ENCODE data around the gene TMIGD1. TPM values are rescaled to one million over a fixed set of nuclear protein-coding genes. Genes with fewer than 3 reads are reported as not detected.

The TMIGD1 gene
- total and polyA plus RNA-seq, 2 donors (not counting 1 experiment from before 2014, with no cell fraction given): not detected

DNA sequence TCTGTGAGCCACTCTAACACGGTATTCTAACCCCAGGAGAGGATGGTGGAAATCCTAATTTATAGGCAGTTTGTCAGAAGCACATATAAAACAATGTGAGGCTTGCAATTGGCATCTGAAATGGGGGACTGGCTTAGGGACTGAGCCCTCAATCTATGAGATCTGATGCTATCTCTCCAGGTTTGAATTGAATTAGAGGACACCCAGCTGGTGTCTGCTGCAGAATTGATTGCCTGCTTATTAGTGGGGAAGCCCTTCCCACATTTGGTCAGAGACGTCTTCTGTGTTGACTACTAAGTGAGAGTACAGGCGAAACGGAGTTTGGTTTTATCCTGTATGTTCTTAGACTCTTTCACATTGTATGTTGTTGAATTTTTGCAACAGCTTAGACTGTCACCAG, 13.6 kb upstream of the TMIGD1 start:
- no peaks in the 10 kb centered on the region for H3K9me3 ChIP-seq (ENCODE audit: control insufficient read depth, insufficient read depth, low read depth, low read length)
- H3K9ac ChIP-seq (ENCODE audit: insufficient read depth, low read length): no peak overlapping the region
- H2AFZ ChIP-seq (ENCODE audit: low read length): no peak overlapping the region
- no peaks in the 10 kb centered on the region for H3K27me3 ChIP-seq (ENCODE audit: control insufficient read depth, insufficient read depth, low read length)
- no peak overlapping the region for H3K4me2 ChIP-seq (ENCODE audit: extremely low read depth, insufficient read depth, low read length)
- no peak overlapping the region for H3K27ac ChIP-seq (ENCODE audit: insufficient read depth, low read length)
- H3K79me2 ChIP-seq (ENCODE audit: control insufficient read depth, insufficient read depth, low read length): no peaks in the 10 kb centered on the region
- no peak for DNase-seq (ENCODE audit: low read depth in 2 of 2)
- no peak for TF ChIP-seq EZH2 (IDR thresholded peaks at IDR 0.05; ENCODE audit: low read length, missing control alignments)
- TF ChIP-seq, protein P1, sequence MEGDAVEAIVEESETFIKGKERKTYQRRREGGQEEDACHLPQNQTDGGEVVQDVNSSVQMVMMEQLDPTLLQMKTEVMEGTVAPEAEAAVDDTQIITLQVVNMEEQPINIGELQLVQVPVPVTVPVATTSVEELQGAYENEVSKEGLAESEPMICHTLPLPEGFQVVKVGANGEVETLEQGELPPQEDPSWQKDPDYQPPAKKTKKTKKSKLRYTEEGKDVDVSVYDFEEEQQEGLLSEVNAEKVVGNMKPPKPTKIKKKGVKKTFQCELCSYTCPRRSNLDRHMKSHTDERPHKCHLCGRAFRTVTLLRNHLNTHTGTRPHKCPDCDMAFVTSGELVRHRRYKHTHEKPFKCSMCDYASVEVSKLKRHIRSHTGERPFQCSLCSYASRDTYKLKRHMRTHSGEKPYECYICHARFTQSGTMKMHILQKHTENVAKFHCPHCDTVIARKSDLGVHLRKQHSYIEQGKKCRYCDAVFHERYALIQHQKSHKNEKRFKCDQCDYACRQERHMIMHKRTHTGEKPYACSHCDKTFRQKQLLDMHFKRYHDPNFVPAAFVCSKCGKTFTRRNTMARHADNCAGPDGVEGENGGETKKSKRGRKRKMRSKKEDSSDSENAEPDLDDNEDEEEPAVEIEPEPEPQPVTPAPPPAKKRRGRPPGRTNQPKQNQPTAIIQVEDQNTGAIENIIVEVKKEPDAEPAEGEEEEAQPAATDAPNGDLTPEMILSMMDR (conservative IDR thresholded peaks at IDR 0.05 in 1 of 2, IDR thresholded peaks at IDR 0.05 in 1 of 2; ENCODE audit: low read depth in 1 of 2, low read length in 2 of 2): no peak
- H3K4me3 ChIP-seq (replicated peaks in 1 of 4; ENCODE audit: control extremely low read depth in 1 of 4, insufficient read depth in 1 of 4, low read depth in 3 of 4, low read length in 4 of 4): no peak overlapping the region
- no peaks in the 10 kb centered on the region for H4K20me1 ChIP-seq (ENCODE audit: control insufficient read depth, extremely low read depth, insufficient read depth, low read length)
- no peaks in the 10 kb centered on the region for H3K36me3 ChIP-seq (ENCODE audit: control insufficient read depth, insufficient read depth, low read length)
- no peaks in the 10 kb centered on the region for H3K4me1 ChIP-seq (ENCODE audit: control insufficient read depth, extremely low read depth, insufficient read depth, low read length)

DNA sequence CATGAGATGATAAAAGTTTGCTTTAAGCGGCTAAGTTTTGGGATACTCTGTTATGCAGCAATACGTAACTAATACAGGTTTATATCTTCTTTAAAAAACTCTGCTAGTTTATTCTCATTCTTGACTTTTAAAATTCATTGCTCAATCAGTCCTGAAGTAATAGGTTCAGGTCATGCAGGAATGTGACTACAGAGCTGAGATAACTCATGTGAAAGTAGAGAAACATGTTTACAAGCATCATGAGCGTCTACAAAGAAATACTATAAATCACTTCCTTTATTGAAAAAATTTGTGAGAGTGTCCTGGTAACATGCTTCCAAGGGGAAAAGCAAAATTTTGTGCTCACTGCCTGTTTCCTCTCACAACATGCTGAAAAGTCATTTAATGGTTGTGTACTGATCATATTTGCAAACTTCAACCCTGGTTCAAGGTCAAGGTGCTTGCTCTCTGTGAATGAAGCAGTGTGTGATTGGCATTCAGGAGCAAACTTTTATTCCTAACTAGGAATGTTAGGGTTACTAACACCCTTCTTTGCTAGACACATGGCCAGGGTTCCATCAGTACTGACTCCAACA, 12.5 kb upstream of the TMIGD1 start:
- Histone ChIP-seq H3K4me2 (ENCODE audit: extremely low read depth, insufficient read depth, low read length) (no peak overlapping the region), H3K4me1 (ENCODE audit: control insufficient read depth, extremely low read depth, insufficient read depth, low read length) (no peaks in the 10 kb centered on the region), H3K4me3 (replicated peaks in 1 of 4; ENCODE audit: control extremely low read depth in 1 of 4, insufficient read depth in 1 of 4, low read depth in 3 of 4, low read length in 4 of 4) (no peak overlapping the region), H3K9ac (ENCODE audit: insufficient read depth, low read length) (no peak overlapping the region), H3K27me3 (ENCODE audit: control insufficient read depth, insufficient read depth, low read length) (no peaks in the 10 kb centered on the region), H4K20me1 (ENCODE audit: control insufficient read depth, extremely low read depth, insufficient read depth, low read length) (no peaks in the 10 kb centered on the region), H3K9me3 (ENCODE audit: control insufficient read depth, insufficient read depth, low read depth, low read length) (no peaks in the 10 kb centered on the region), H2AFZ (ENCODE audit: low read length) (no peak overlapping the region), H3K27ac (ENCODE audit: insufficient read depth, low read length) (no peak overlapping the region), H3K79me2 (ENCODE audit: control insufficient read depth, insufficient read depth, low read length) (no peaks in the 10 kb centered on the region), H3K36me3 (ENCODE audit: control insufficient read depth, insufficient read depth, low read length) (no peaks in the 10 kb centered on the region)
- DNase-seq (ENCODE audit: low read depth in 2 of 2): no peak
- TF ChIP-seq, protein P1 (conservative IDR thresholded peaks at IDR 0.05 in 1 of 2, IDR thresholded peaks at IDR 0.05 in 1 of 2; ENCODE audit: low read depth in 1 of 2, low read length in 2 of 2): no peak
- no peak for TF ChIP-seq EZH2 (IDR thresholded peaks at IDR 0.05; ENCODE audit: low read length, missing control alignments)

DNA sequence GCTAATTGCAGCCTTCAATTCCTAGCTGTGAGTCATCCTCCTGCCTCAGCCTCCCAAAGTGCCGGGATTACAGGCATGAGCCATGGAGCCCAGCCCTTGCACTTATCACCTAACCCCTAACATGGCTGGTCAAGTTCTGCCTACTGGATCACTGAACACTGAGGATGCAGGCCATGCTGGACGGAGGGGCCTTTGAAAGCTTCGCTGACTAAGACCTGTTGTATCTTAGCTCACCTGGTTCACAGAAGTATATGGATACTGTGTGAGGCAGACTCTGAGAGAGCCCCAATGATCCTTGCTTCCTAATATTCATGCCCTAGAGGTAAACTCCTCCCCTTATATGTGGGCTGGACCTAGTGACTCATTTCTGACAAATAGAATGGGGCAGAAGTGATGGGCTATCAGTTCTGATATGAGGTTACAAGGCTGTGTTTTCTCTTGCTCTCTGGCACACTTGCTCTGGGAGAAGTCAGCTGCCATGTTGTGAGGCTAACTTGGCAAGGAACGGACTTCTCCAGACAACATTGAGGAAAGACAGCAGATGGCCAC, 11.7 kb upstream of the TMIGD1 start:
- no peaks in the 10 kb centered on the region for H3K36me3 ChIP-seq (ENCODE audit: control insufficient read depth, insufficient read depth, low read length)
- DNase-seq (ENCODE audit: low read depth in 2 of 2): no peak
- H3K9me3 ChIP-seq (ENCODE audit: control insufficient read depth, insufficient read depth, low read depth, low read length): no peaks in the 10 kb centered on the region
- no peaks in the 10 kb centered on the region for H3K79me2 ChIP-seq (ENCODE audit: control insufficient read depth, insufficient read depth, low read length)
- no peak overlapping the region for H2AFZ ChIP-seq (ENCODE audit: low read length)
- TF ChIP-seq EZH2 (IDR thresholded peaks at IDR 0.05; ENCODE audit: low read length, missing control alignments): no peak
- TF ChIP-seq, protein P1 (conservative IDR thresholded peaks at IDR 0.05 in 1 of 2, IDR thresholded peaks at IDR 0.05 in 1 of 2; ENCODE audit: low read depth in 1 of 2, low read length in 2 of 2): no peak
- no peaks in the 10 kb centered on the region for H4K20me1 ChIP-seq (ENCODE audit: control insufficient read depth, extremely low read depth, insufficient read depth, low read length)
- no peak overlapping the region for H3K9ac ChIP-seq (ENCODE audit: insufficient read depth, low read length)
- H3K4me3 ChIP-seq (replicated peaks in 1 of 4; ENCODE audit: control extremely low read depth in 1 of 4, insufficient read depth in 1 of 4, low read depth in 3 of 4, low read length in 4 of 4): no peak overlapping the region
- H3K27ac ChIP-seq (ENCODE audit: insufficient read depth, low read length): no peak overlapping the region
- no peak overlapping the region for H3K4me2 ChIP-seq (ENCODE audit: extremely low read depth, insufficient read depth, low read length)
- no peaks in the 10 kb centered on the region for H3K4me1 ChIP-seq (ENCODE audit: control insufficient read depth, extremely low read depth, insufficient read depth, low read length)
- H3K27me3 ChIP-seq (ENCODE audit: control insufficient read depth, insufficient read depth, low read length): no peaks in the 10 kb centered on the region
